ENCODE measurements around the gene PROB1.
"Not testable (repeated sequence)": the region's sequence is repeated elsewhere in the genome, so short reads cannot be mapped to it uniquely, and the experiment has no call there.

DNA sequence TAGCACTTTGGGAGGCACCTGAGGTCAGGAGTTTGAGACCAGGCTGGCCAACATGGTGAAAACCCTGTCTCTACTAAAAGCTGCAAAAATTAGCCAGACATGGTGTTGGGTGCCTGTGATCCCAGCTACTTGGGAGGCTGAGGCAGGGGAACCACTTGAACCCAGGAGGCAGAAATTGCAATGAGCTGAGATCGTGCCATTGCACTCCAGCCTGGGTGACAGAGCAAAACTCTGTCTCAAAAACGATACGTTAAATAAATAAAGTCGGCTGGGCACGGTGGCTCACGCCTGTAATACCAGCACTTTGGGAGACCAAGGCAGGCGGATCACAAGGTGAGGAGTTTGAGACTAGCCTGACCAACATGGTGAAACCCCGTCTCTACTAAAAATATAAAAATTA, 39.0 kb downstream of the PROB1 start:
- TF ChIP-seq, protein P1, sequence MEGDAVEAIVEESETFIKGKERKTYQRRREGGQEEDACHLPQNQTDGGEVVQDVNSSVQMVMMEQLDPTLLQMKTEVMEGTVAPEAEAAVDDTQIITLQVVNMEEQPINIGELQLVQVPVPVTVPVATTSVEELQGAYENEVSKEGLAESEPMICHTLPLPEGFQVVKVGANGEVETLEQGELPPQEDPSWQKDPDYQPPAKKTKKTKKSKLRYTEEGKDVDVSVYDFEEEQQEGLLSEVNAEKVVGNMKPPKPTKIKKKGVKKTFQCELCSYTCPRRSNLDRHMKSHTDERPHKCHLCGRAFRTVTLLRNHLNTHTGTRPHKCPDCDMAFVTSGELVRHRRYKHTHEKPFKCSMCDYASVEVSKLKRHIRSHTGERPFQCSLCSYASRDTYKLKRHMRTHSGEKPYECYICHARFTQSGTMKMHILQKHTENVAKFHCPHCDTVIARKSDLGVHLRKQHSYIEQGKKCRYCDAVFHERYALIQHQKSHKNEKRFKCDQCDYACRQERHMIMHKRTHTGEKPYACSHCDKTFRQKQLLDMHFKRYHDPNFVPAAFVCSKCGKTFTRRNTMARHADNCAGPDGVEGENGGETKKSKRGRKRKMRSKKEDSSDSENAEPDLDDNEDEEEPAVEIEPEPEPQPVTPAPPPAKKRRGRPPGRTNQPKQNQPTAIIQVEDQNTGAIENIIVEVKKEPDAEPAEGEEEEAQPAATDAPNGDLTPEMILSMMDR (optimal IDR thresholded peaks at IDR 0.05 in 1 of 3, IDR thresholded peaks at IDR 0.05 in 1 of 3, conservative IDR thresholded peaks at IDR 0.05 in 1 of 3; ENCODE audit: extremely low read depth in 1 of 3, insufficient read depth in 2 of 3, low read length in 3 of 3), result not testable (repeated sequence)
- not testable (repeated sequence) for TF ChIP-seq EZH2 (IDR thresholded peaks at IDR 0.05; ENCODE audit: low read length)
